Kidney (tissue), 14 donors: ENCODE data around the gene HS1BP3. TPM values are rescaled to one million over a fixed set of nuclear protein-coding genes. Genes with fewer than 3 reads are reported as not detected.
A peak's percentile ranks its signal among the peaks of the same experiment; 100 is the strongest.

Experiments used
- DNase-seq, 5 donors: peaks; one replicate each; pipeline ENCODE4 v3.0.0-alpha.2; 2013 to 2020
- FAIRE-seq: peaks from 2 replicates; lab custom pipeline; 2012; peaks lifted over from hg19 to GRCh38; lab: Jason Lieb, UNC
- H3K27ac ChIP-seq, 2 donors: one replicate each; pipeline ENCODE4 v1.7.0; 2013; ENCODE audit warnings: low read depth in 2 of 2, low read length in 2 of 2, inconsistent platforms in 1 of 2
- H3K27me3 ChIP-seq: one replicate; pipeline ENCODE4 v1.7.1; 2013; ENCODE audit warnings: low read length, inconsistent platforms; ENCODE audit not compliant: control insufficient read depth, insufficient read depth
- H3K36me3 ChIP-seq, 3 donors: one replicate each; pipeline versions ENCODE4 v1.7.0 to v1.7.1; 2013; ENCODE audit warnings: low read length in 3 of 3, control low read depth in 1 of 3, inconsistent platforms in 1 of 3; ENCODE audit not compliant: insufficient read depth in 3 of 3, control insufficient read depth in 2 of 3
- H3K4me1 ChIP-seq, 3 donors: one replicate each; pipeline versions ENCODE4 v1.7.0 to v1.7.1; 2013; ENCODE audit warnings: low read length in 3 of 3, inconsistent platforms in 1 of 3, low read depth in 1 of 3; ENCODE audit not compliant: control insufficient read depth in 2 of 3, insufficient read depth in 2 of 3
- H3K4me3 ChIP-seq, 3 donors: one replicate each; pipeline versions ENCODE4 v1.7.0 to v1.8.1; 2013; ENCODE audit warnings: low read length in 3 of 3, control low read depth in 1 of 3, inconsistent platforms in 1 of 3
- H3K9ac ChIP-seq, 3 donors: one replicate each; pipeline versions ENCODE4 v1.7.0 to v1.7.1; 2013; ENCODE audit warnings: low read length in 3 of 3, control low read depth in 1 of 3, inconsistent platforms in 1 of 3
- H3K9me3 ChIP-seq, 3 donors: one replicate each; pipeline versions ENCODE4 v1.7.0 to v1.7.1; 2013; ENCODE audit warnings: low read length in 3 of 3, control low read depth in 1 of 3, inconsistent platforms in 1 of 3; ENCODE audit not compliant: control insufficient read depth in 2 of 3, insufficient read depth in 1 of 3
- intact Hi-C: fragments of 100-400 bp; cut with DNase I; formaldehyde crosslinking; loops from one replicate; pipeline ENCODE4 v1.11.1; 2022
- polyA plus RNA-seq: library from polyadenylated mRNA; stranded (reverse); fragments of 350-450 nt; fragmentation: Illumina TruSeq; extraction: RNeasy Lipid Tissue Mini Kit (QIAGEN cat#74804); gene quantifications from one replicate; pipeline ENCODE4 v1.2.3, GENCODE V29; 2014; ENCODE audit warnings: low read depth, low replicate concordance; ENCODE audit not compliant: insufficient read depth
- total RNA-seq: library from RNA; stranded (reverse); fragmentation: NEBNext Ultra II Directional; extraction: Animal tissue kit (Norgen Biotek cat#: 25700); gene quantifications from one replicate; pipeline ENCODE4 v1.2.1, GENCODE V29; 2021
- TF ChIP-seq, protein P1 (sequence below): IDR thresholded peaks from 3 replicates; pipeline ENCODE4 v1.5.1; 2012; ENCODE audit warnings: mild to moderate bottlenecking, moderate library complexity, borderline replicate concordance; ENCODE audit not compliant: insufficient read depth; ENCODE audit errors: extremely low read depth
- donor health status: control.
- donor health status: control.
- donor health status: control.
- donor health status: control.
- donor health status: control.
- donor health status: DM: yes; HTN: yes; CAD: no.
- donor health status: Normal renal cell carcinoma (clear cell type).

HS1BP3 gene
- total and polyA plus RNA-seq, 2 donors from 2014 or later, result 35.5 to 37.5 TPM

- Histone ChIP-seq H3K9me3 (no peaks in the 10 kb centered on the region), H3K36me3 (peaks cover 0 to 40% (median 16%) of the 10 kb centered on the region in 3 donors), H3K27me3 (no peaks in the 10 kb centered on the region), H3K4me1 (peaks cover 0 to 36% (median 27%) of the 10 kb centered on the region in 3 donors), H3K4me3 (no peak overlapping the region), H3K9ac (no peak overlapping the region), H3K27ac (no peak overlapping the region)
- DNase-seq, result peak in 3 of 5 donors; percentile 34 to 54 (median 43)
- TF ChIP-seq, protein P1, sequence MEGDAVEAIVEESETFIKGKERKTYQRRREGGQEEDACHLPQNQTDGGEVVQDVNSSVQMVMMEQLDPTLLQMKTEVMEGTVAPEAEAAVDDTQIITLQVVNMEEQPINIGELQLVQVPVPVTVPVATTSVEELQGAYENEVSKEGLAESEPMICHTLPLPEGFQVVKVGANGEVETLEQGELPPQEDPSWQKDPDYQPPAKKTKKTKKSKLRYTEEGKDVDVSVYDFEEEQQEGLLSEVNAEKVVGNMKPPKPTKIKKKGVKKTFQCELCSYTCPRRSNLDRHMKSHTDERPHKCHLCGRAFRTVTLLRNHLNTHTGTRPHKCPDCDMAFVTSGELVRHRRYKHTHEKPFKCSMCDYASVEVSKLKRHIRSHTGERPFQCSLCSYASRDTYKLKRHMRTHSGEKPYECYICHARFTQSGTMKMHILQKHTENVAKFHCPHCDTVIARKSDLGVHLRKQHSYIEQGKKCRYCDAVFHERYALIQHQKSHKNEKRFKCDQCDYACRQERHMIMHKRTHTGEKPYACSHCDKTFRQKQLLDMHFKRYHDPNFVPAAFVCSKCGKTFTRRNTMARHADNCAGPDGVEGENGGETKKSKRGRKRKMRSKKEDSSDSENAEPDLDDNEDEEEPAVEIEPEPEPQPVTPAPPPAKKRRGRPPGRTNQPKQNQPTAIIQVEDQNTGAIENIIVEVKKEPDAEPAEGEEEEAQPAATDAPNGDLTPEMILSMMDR, result no peak
- intact Hi-C loops, result no loop called here
- no peak for FAIRE-seq
Observed at GRCh38 chr2:20623241-20623640, 27.7 kb downstream of the HS1BP3 start.

DNA sequence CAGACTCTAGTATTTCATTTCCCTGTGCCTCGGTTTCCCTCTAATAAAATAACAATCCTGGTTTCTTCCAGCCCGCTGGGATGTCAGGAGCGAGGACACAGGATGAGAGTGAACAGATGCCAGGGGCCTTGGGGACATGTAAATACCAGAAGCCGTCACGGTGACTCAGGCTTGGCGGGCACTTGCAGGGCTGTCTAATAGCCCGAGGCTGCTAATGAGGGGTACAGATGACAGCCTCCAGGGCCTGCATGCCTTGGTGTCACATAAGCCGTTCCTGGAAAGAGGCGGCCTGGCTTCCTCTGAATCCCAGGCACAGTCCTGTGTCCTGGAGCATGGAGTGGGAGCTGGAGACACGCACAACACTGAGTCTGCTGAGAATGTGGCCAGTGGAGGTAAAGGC is 28.2 kb downstream of the HS1BP3 start:
- Histone ChIP-seq H3K27me3 (no peaks in the 10 kb centered on the region), H3K9me3 (no peaks in the 10 kb centered on the region), H3K27ac (no peak overlapping the region), H3K36me3 (peaks cover 0 to 40% (median 16%) of the 10 kb centered on the region in 3 donors), H3K4me3 (no peak overlapping the region), H3K9ac (no peak overlapping the region), H3K4me1 (peaks cover 0 to 41% (median 32%) of the 10 kb centered on the region in 3 donors)
- FAIRE-seq, result no peak
- peak in 2 of 5 donors; percentile 54 to 59 for DNase-seq
- intact Hi-C loops, result no loop called here
- TF ChIP-seq, protein P1, result no peak

DNA sequence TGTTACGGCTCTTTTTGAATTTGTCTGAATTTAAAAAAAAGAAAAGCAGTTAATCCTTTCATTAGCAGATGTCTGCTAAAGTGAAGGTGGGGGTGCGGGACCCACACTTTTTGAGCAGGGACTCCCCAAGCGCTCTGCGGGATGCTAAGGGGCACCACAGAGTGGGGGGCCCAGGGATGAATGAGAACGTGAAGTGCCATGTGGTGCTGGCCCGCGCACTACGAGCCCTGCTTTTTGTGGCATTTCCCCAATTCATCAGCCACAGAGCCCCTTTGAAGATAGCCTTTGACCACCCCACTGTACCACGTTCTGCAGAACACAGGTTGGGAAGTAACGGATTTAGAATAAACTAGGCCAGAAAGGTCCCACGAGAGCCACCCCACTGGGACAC is 28.6 kb downstream of the HS1BP3 start:
- no peak overlapping the region for H3K4me3 ChIP-seq
- intact Hi-C loops, result no loop called here
- peaks cover 0 to 44% (median 36%) of the 10 kb centered on the region in 3 donors for H3K4me1 ChIP-seq
- H3K27ac ChIP-seq, result no peak overlapping the region
- TF ChIP-seq, protein P1, result no peak
- H3K9me3 ChIP-seq, result no peaks in the 10 kb centered on the region
- FAIRE-seq, result no peak
- no peak overlapping the region for H3K9ac ChIP-seq
- peak in 2 of 5 donors; percentile 31 to 47 for DNase-seq
- no peaks in the 10 kb centered on the region for H3K27me3 ChIP-seq
- peaks cover 0 to 40% (median 16%) of the 10 kb centered on the region in 3 donors for H3K36me3 ChIP-seq
